OCI-LY7 (cell line): ENCODE data around the gene C3orf52.

ENCODE experiments used
- CTCF ChIP-seq: fragments of 200-600 bp; sonication (generic); conservative IDR thresholded peaks from 2 replicates; pipeline ENCODE4 v1.5.1; 2014; ENCODE audit warnings: mild to moderate bottlenecking, antibody characterized with exemption, low read length, moderate library complexity, mixed read lengths
- EZH2phosphoT487 ChIP-seq: fragments of 200-600 bp; sonication (generic); IDR thresholded peaks from 2 replicates; pipeline ENCODE4 v1.6.1; 2018; ENCODE audit warnings: low read depth, borderline replicate concordance, mild to moderate bottlenecking, mixed run types, antibody characterized with exemption, low read length, moderate library complexity, mixed read lengths

GRCh38 chr3:112138219-112138969 is 52.2 kb downstream of the C3orf52 start:
- TF ChIP-seq CTCF (no peak), EZH2phosphoT487 (no peak)
